Umbilical cord (tissue), 2 donors: ENCODE measurements around the gene GAMT. TPM values are rescaled to one million over a fixed set of nuclear protein-coding genes. Genes with fewer than 3 reads are reported as not detected.
"Not testable (repeated sequence)": the region's sequence is repeated elsewhere in the genome, so short reads cannot be mapped to it uniquely, and the experiment has no call there.

ENCODE experiments used
- DNase-seq: peaks from one replicate; pipeline ENCODE4 v3.0.0-alpha.2; 2015; ENCODE audit warnings: low spot score
- total RNA-seq: library from RNA; depleted of rRNA; stranded (reverse); fragments of >200 nt; gene quantifications from one replicate; pipeline ENCODE4 v1.2.3, GENCODE V29; 2014; ENCODE audit warnings: low replicate concordance; ENCODE audit not compliant: insufficient read depth

Gene GAMT
- total RNA-seq, 1 donor from 2014 or later = 13.7 TPM

- no peak for DNase-seq
Measured at GRCh38 chr19:1433119-1434039, 32.0 kb upstream of the GAMT start.

- DNase-seq = no peak
Measured at GRCh38 chr19:1432507-1432887, 31.2 kb upstream of the GAMT start.

GRCh38 chr19:1431759-1432506 is 30.6 kb upstream of the GAMT start:
- DNase-seq = no peak

GRCh38 chr19:1430246-1430645 is 28.9 kb upstream of the GAMT start:
- no peak for DNase-seq

- no peak for DNase-seq
Measured at GRCh38 chr19:1429750-1430149, 28.4 kb upstream of the GAMT start.

GRCh38 chr19:1428738-1429391 is 27.5 kb upstream of the GAMT start:
- no peak for DNase-seq

- DNase-seq = no peak
Measured at GRCh38 chr19:1427221-1427920, 26.0 kb upstream of the GAMT start.

- DNase-seq = no peak
Measured at GRCh38 chr19:1426736-1427135, 25.4 kb upstream of the GAMT start.

GRCh38 chr19:1425902-1426301 is 24.6 kb upstream of the GAMT start:
- no peak for DNase-seq

- peak; percentile 39 for DNase-seq
Measured at GRCh38 chr19:1425102-1425837, 23.9 kb upstream of the GAMT start.

GRCh38 chr19:1424192-1424955 is 23.0 kb upstream of the GAMT start:
- DNase-seq = no peak

GRCh38 chr19:1423436-1424191 is 22.3 kb upstream of the GAMT start:
- no peak for DNase-seq

GRCh38 chr19:1422943-1423342 is 21.6 kb upstream of the GAMT start:
- no peak for DNase-seq

- no peak for DNase-seq
Measured at GRCh38 chr19:1422360-1422759, 21.0 kb upstream of the GAMT start.

GRCh38 chr19:1421958-1422305 is 20.6 kb upstream of the GAMT start:
- no peak for DNase-seq

- no peak for DNase-seq
Measured at GRCh38 chr19:1421218-1421957, 20.0 kb upstream of the GAMT start.

GRCh38 chr19:1420590-1420989 is 19.2 kb upstream of the GAMT start:
- DNase-seq = no peak

- not testable (repeated sequence) for DNase-seq
Measured at GRCh38 chr19:1420085-1420484, 18.7 kb upstream of the GAMT start.
